Activated naive CD4-positive, alpha-beta T cell treated with anti-CD3 and anti-CD28 coated beads, Interleukin-2, amount 10 ng/mL, durations not matched to agents 7 days and 5 days (primary cell): ENCODE measurements around the gene APIP.
"Not testable (repeated sequence)": the region's sequence is repeated elsewhere in the genome, so short reads cannot be mapped to it uniquely, and the experiment has no call there.

Source experiments
- CTCF ChIA-PET: fragments of 350-600 bp; sonication (Branson Sonifier 250); formaldehyde crosslinking; loops from one replicate; lab custom pipeline; 2021; ENCODE audit warnings: antibody characterized with exemption; lab: Charles Lee
- DNase-seq: peaks from one replicate; pipeline ENCODE4 v3.0.0-alpha.2; 2020
- H3K27ac Mint-ChIP-seq: one replicate; pipeline ENCODE4 v1.8.0; 2021; ENCODE audit warnings: mild to moderate bottlenecking, moderate library complexity, mixed read lengths
- H3K27me3 Mint-ChIP-seq: one replicate; pipeline ENCODE4 v1.8.0; 2021; ENCODE audit warnings: mild to moderate bottlenecking, mixed read lengths
- H3K36me3 Mint-ChIP-seq: one replicate; pipeline ENCODE4 v1.8.0; 2021; ENCODE audit warnings: mixed read lengths
- H3K4me1 Mint-ChIP-seq: one replicate; pipeline ENCODE4 v1.8.0; 2021; ENCODE audit warnings: mixed read lengths
- H3K4me3 Mint-ChIP-seq: one replicate; pipeline ENCODE4 v1.8.0; 2021; ENCODE audit warnings: mild to moderate bottlenecking, moderate library complexity, mixed read lengths
- H3K9me3 Mint-ChIP-seq: one replicate; pipeline ENCODE4 v1.8.0; 2021; ENCODE audit warnings: mixed read lengths

APIP gene

DNA sequence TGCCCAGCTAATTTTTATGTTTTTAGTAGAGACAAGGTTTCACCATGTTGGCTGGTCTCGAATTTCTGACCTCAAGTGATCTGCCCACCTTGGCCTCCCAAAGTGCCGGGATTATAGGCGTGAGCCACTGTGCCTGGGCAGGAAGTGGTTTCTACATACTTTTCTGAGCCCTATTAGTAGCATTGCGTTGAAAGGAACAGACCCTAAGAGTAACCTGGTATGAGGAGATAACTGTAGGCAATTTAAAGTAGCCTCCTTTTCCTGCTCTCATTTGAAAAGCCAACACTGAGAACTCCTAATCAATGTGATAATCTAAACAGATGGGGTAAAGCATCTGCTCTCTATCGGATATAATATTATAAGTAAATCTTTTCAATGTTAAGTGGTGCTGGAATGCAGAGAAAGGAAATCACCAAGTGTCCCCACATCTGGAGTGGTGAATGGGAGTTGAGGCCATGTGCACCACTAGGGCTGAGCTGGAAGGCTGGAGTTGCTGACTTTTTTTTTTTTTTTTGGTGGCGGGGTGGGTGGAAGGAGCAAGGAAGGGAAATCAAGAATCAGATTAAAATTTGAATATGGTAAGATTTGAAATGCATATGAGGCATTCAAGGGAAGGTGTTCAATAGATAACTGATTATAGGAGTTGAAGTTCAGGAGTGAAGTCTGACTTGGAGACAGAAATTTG, 20.9 kb upstream of the APIP start:
- peaks cover 35% of the 10 kb centered on the region for H3K36me3 Mint-ChIP-seq
- H3K4me3 Mint-ChIP-seq: no peak overlapping the region
- CTCF ChIA-PET: interaction anchor here (0.7 to 1.5 kb wide), 3 partner anchors 11 to 474 kb away, joined by 3 to 4 read pairs (median 3); no protein-coding TSS in a partner anchor
- no peak overlapping the region for H3K27ac Mint-ChIP-seq
- no peaks in the 10 kb centered on the region for H3K27me3 Mint-ChIP-seq
- H3K9me3 Mint-ChIP-seq: no peaks in the 10 kb centered on the region
- no peak for DNase-seq
- H3K4me1 Mint-ChIP-seq: peaks cover 17% of the 10 kb centered on the region

DNA sequence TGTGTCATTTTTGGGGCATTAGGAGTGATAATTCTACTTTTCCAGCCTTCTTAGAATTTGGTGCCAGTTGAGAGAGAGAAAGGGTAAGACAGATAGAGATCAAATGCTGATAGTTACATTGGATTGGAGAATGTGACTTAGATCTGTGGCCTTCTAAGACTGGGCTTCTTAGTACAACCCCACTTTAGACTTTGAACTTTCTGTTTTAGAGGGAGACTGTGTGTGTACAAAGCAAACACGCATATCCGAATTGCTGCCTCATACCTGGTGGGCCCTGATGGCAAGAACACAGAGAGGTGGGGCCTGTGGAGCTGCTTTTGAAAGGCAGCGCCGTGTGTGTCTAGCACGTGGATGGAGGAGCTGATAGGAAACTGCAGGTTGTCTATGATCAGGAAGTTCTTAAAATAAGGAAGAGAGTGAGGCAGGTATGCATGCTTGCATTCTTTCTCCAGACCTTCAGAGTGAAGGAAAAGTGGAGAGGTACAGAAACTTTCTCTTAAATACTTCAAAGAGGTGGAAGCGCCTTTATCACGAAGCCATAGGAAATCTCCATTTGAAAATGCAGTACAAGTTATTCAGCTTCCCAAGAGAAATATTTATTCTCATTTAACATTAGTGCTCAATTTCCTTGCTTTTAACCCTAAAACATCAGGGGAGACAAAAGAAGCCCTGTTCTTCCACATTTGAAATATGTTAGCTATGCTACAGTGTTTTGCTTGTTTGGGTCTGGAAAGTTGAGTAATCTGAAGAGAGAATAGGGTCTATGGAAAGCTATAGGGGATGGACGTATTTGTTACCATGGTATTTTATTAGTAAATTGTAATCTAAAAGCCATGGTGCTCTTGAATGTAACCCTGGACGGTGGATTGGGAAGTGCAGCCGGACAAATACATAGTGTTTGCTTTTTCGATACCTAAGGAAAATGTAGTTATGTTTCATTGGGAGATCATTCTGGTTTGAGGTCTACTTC, 13.9 kb upstream of the APIP start:
- no peak for DNase-seq
- CTCF ChIA-PET: interaction anchor here (0.6 to 2.7 kb wide), 5 partner anchors 70 to 555 kb away, joined by 3 to 8 read pairs (median 3); no protein-coding TSS in a partner anchor
- no peaks in the 10 kb centered on the region for H3K9me3 Mint-ChIP-seq
- no peak overlapping the region for H3K27ac Mint-ChIP-seq
- H3K4me3 Mint-ChIP-seq: no peak overlapping the region
- H3K36me3 Mint-ChIP-seq: peaks cover 13% of the 10 kb centered on the region
- peaks cover 7% of the 10 kb centered on the region for H3K4me1 Mint-ChIP-seq
- H3K27me3 Mint-ChIP-seq: no peaks in the 10 kb centered on the region

DNA sequence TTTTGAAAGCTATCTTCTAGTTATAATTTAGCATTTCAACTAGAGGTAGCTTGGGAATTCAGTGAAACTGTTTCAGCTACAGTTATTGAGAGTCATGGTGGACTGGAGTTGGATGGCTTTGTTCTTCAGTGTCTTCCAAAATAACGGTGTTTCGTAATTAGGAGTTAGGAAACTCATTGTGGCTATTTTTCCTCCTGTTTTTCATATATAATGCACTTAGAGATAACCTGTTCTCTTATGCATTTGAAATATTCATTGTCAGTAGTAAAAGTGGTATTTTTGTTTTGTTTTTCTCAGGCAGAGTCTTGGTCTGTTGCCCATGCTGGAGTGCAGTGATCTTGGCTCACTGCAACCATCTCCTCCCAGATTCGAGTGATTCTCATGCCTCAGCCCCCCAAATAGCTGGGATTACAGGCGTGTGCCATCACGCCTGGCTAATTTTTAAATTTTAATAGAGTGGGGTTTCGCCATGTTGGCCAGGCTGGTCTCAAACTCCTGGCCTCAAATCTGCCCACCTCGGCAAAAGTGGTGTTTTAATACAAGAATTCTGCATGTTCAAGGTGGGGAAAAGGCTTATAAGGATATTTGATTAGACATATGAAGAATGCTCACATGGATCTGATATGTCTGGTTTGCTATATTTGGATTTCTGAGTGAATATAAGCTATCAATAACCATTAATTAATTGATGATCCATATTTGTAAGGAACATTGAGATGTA, 12.9 kb upstream of the APIP start:
- CTCF ChIA-PET: interaction anchor here (0.6 to 2.7 kb wide), 6 partner anchors 71 to 556 kb away, joined by 3 to 8 read pairs (median 3); no protein-coding TSS in a partner anchor
- H3K36me3 Mint-ChIP-seq: peaks cover 11% of the 10 kb centered on the region
- H3K4me1 Mint-ChIP-seq: peaks cover 7% of the 10 kb centered on the region
- H3K27me3 Mint-ChIP-seq: no peaks in the 10 kb centered on the region
- no peak for DNase-seq
- no peaks in the 10 kb centered on the region for H3K9me3 Mint-ChIP-seq
- no peak overlapping the region for H3K27ac Mint-ChIP-seq
- no peak overlapping the region for H3K4me3 Mint-ChIP-seq

DNA sequence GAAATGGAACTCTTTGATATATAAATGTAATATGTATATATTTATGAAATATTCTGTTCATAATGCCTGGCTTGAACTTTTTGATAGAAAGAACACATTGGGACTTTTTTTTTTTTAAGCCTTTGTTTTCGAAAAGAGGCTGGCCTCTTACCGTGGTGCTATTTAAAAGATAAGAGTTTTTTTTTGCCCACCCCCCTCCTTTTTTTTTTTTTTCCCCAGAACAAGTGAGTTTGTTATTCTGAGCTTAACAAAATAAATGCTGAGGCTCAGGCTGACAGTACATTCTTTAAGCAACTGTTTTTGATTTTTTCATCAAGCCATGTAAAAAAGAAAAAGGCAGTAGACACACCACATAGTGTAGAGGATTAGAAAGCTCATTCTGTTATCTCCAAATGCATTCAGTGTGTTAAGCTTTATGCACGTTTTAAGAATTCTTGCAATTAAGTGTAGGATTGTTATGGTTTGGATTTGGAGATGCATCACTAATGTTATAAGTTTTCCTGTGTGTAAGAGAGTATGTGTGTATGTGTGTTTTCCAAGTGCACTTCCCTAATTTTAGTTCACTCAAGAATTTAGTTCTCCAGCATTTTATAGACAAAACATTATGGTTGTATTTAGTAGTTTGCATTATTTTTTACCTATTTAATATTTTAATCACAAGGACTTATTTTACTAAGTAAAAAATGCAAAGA, 12.2 kb upstream of the APIP start:
- DNase-seq: no peak
- H3K27me3 Mint-ChIP-seq: no peaks in the 10 kb centered on the region
- H3K4me1 Mint-ChIP-seq: peaks cover 7% of the 10 kb centered on the region
- H3K4me3 Mint-ChIP-seq: no peak overlapping the region
- H3K36me3 Mint-ChIP-seq: peaks cover 9% of the 10 kb centered on the region
- H3K9me3 Mint-ChIP-seq: no peaks in the 10 kb centered on the region
- no peak overlapping the region for H3K27ac Mint-ChIP-seq
- CTCF ChIA-PET: interaction anchor here (0.6 to 2.7 kb wide), 4 partner anchors 310 to 463 kb away, joined by 3 to 20 read pairs (median 6); no protein-coding TSS in a partner anchor

DNA sequence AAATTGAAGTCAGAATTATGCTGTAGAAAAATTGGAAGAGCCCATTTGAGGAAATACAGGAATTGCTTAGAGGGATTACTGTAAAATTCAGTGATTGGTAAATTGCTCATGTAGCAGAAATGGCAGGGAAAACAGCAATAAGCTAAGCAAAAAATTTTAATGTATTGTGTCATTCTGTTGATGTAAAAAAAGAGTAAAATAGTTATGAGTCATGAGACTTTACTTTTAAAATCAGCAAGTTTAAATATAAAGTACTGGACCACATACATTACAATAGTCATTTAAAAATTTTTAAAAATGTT, 10.6 kb upstream of the APIP start:
- H3K27me3 Mint-ChIP-seq: no peaks in the 10 kb centered on the region
- H3K36me3 Mint-ChIP-seq: peaks cover 2% of the 10 kb centered on the region
- H3K4me1 Mint-ChIP-seq: peaks cover 7% of the 10 kb centered on the region
- CTCF ChIA-PET: interaction anchor here (0.6 to 5.7 kb wide), 22 partner anchors 10 to 477 kb away, joined by 3 to 97 read pairs (median 4); partner anchors contain the start of genes APIP and PDHX
- H3K4me3 Mint-ChIP-seq: no peak overlapping the region
- DNase-seq: no peak
- H3K9me3 Mint-ChIP-seq: no peaks in the 10 kb centered on the region
- H3K27ac Mint-ChIP-seq: no peak overlapping the region

DNA sequence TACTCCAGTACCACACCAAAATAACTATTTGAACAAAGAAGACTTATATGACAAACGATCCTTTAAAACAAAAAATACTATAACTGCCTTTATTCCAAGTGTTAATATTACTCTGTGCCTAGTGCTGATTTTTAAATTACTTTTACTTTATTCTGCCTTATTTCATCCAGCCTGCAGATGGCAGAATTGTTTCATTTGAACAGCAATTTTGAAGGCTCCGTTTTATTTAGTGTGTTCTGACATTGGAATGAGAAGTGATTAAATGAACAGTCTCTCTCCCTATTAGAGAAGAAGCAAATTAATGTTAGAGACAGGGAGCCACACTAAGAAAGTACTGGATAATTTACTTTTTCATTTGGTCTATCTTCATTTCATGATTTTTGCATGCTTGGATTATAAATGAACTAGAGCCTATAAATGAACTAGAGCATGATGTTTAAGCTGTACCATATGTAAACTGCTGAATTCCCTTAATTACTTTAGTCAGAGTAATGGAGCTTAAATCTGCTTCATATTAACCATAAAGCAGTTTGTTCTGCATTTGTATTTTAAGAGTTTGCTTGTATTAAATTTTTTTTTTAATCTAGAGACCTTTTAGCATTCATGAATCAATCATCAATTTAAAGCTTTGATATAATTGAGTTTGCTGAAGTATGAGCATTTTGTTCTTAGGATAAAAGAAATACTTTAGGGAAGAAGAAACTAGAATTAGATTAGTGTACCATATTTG, 10.1 kb upstream of the APIP start:
- no peak for DNase-seq
- CTCF ChIA-PET: interaction anchor here (0.6 to 5.7 kb wide), 24 partner anchors 9 to 478 kb away, joined by 3 to 97 read pairs (median 4); partner anchors contain the start of genes APIP and PDHX
- no peaks in the 10 kb centered on the region for H3K27me3 Mint-ChIP-seq

DNA sequence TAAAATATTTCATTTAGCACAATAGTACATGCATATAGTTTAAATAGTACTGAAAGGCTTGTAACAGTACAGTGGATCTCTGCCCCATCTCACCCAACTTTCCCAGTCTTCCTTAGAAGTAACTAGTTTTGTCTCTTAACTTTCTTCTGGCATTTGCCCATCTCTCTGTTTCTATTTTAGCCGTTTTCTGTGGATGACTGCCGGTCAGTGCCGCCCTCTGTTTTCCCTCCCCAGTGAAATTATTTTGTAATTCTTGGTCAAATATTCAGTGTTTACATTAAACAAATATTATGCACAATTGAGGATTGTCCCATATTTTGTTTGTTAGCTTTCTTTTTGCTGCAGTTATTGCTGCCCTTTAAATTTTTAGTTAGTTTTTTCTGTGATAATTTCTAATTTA, 8.5 kb upstream of the APIP start:
- no peaks in the 10 kb centered on the region for H3K9me3 Mint-ChIP-seq
- no peak overlapping the region for H3K4me3 Mint-ChIP-seq
- H3K36me3 Mint-ChIP-seq: peaks cover 3% of the 10 kb centered on the region
- H3K27ac Mint-ChIP-seq: peak overlapping the region; percentile 9
- CTCF ChIA-PET: interaction anchor here (0.8 to 5.7 kb wide), 11 partner anchors 8 to 560 kb away, joined by 3 to 97 read pairs (median 4); partner anchors contain the start of genes APIP and PDHX
- no peak for DNase-seq
- no peaks in the 10 kb centered on the region for H3K27me3 Mint-ChIP-seq
- H3K4me1 Mint-ChIP-seq: peaks cover 4% of the 10 kb centered on the region

More for the DNA sequence above, 10.1 kb upstream of the APIP start:
- Mint-ChIP-seq H3K9me3 (no peaks in the 10 kb centered on the region), H3K36me3 (peaks cover 2% of the 10 kb centered on the region), H3K27ac (no peak overlapping the region), H3K4me1 (peaks cover 7% of the 10 kb centered on the region), H3K4me3 (no peak overlapping the region)

DNA sequence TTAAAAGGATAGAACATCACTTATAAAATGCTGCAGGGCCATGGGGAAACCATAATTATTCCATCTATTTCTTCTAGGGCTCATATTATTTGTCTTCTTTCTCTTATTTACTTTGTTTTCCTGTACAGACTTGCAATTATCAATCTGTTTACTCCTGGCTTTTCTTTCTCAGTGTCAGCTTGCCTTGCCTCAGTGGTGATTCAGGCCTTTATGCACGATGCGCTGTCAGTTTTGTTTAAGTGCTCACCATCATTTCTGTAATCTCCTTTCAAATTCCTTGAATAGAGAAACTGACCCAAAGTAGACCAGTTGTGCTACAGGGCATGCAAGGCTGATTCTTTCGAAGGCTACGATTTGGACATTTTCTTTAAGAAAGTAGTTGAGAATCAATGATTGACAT, 5.0 kb upstream of the APIP start:
- Mint-ChIP-seq H3K4me1 (peaks cover 19% of the 10 kb centered on the region), H3K27me3 (no peaks in the 10 kb centered on the region), H3K9me3 (no peaks in the 10 kb centered on the region), H3K4me3 (no peak overlapping the region), H3K27ac (no peak overlapping the region), H3K36me3 (peaks cover 3% of the 10 kb centered on the region)
- DNase-seq: no peak
- CTCF ChIA-PET: no interaction called here

DNA sequence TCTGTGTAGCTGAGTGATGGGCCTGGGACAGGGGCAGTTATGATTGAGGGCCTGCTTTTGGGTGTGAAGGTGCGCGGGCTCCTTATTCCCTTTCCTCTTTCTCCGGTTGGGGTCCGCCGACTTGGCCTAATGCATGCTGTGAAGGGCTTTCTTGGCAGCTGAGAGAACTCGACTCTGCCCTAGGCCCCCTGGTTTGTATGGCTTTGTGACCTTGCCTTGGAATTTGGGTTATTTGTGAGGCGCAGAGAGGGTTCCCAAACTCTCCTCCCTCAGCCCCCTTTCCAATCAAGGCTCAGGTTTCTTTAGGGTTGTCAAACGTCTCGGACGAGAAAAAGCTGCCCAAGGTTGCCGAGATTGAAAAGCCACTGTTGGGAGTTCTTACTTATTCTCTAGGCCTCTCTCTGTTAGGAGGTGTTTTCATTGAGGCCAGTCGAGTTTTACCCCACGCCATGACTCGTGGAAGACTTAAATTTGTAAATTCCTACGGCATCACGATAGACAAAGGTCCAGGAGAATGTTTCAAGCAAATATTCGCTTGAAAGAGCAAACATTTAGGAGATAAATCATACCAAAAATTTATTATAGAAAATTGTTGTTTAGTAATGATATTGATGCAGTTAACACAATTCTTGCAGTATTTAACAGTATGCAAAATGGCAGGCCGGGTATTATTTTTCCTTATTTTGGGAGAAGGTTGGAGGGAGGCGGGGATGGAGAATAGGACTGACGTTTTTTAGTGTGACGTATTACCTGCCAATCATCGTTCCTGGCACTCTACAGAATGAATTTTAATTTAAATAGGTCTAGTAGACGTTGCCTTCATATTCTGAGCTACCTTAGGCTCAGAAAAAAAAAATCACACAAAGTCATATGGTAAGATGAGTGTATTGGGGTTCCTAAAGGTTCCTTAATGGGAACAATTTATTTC, 928 bp upstream of the APIP start:
- peak overlapping the region; percentile 89 for H3K27ac Mint-ChIP-seq
- peaks cover 18% of the 10 kb centered on the region for H3K36me3 Mint-ChIP-seq
- H3K27me3 Mint-ChIP-seq: no peaks in the 10 kb centered on the region
- CTCF ChIA-PET: interaction anchor here (0.7 to 2.8 kb wide), 3 partner anchors 9 to 388 kb away, joined by 3 to 13 read pairs (median 4); no protein-coding TSS in a partner anchor
- peaks cover 3% of the 10 kb centered on the region for H3K9me3 Mint-ChIP-seq
- no peak for DNase-seq
- peak overlapping the region; percentile 88 for H3K4me3 Mint-ChIP-seq
- H3K4me1 Mint-ChIP-seq: peaks cover 35% of the 10 kb centered on the region

DNA sequence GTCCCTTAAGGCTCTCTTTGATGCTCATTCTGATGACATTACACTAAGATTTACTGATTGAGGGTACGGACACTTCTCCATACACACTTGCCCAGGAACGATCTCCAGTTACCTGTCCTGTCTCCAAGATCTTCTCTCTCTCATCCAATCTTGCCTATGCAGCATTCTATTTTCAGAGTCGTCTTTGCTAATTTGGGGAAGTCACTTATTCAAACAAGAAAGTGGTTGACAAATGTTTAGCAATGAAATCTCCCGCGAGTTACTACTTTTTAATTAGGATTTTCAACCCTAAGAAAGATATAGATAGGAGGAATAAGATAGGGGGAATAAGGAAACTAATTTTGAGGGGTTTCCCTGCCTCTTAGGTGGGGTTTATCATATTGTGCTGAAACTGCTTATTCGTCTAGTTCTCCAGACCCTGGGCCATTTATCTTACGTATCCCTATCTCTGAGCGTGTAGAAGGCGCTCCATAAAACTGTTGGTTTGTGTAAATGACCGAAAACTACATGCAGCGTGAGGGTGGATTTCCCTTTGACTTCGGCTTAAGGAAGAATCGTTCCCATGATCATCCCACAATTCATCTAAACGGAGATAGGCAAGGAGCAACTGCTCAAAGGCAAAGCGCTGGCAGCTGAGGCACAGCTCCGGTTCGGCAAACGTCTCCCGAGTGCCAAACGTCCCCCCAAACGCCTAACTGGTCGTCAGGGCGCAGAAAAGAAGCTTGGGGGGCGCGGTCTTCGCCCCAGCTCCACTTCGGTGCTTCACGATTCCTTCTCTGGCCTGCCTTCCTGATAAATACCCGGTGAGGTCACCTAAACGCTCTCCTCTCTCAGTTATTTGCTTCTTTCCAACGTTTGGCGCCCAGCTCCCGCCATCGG, 804 bp downstream of the APIP start:
- CTCF ChIA-PET: interaction anchor here (2.8 kb wide), 1 partner anchor 11 kb away, joined by 13 read pairs; no protein-coding TSS in a partner anchor
- Mint-ChIP-seq H3K36me3 (peaks cover 18% of the 10 kb centered on the region), H3K4me3 (peak overlapping the region; percentile 88), H3K4me1 (peaks cover 35% of the 10 kb centered on the region), H3K27me3 (no peaks in the 10 kb centered on the region), H3K27ac (peak overlapping the region; percentile 89), H3K9me3 (peaks cover 3% of the 10 kb centered on the region)
- no peak for DNase-seq

DNA sequence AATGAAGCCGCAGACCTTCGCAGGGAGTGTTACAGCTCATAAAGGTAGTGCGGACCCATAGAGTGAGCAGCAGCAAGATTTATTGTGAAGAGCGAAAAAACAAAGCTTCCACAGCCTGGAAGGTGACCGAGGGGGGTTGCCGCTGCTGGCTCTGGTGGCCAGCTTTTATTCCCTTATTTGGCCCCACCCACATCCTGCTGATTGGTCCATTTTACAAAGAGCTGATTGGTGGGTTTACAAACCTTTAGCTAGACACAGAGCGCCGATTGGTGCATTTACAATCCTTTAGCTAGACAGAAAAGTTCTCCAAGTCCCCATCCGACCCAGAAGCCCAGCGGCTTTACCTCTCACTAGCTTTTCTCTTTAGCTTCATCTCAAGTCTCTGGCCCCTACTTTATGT, 2.6 kb downstream of the APIP start:
- H3K4me3 Mint-ChIP-seq, DNase-seq, H3K9me3 Mint-ChIP-seq, H3K27me3 Mint-ChIP-seq, H3K27ac Mint-ChIP-seq: not testable (repeated sequence)
- H3K4me1 Mint-ChIP-seq: peaks cover 33% of the 10 kb centered on the region
- peaks cover 16% of the 10 kb centered on the region for H3K36me3 Mint-ChIP-seq
- CTCF ChIA-PET: interaction anchor here (1.1 to 1.4 kb wide), 2 partner anchors 478 to 481 kb away, joined by 3 to 4 read pairs; no protein-coding TSS in a partner anchor
